GM12878 (cell line): Measurements from ENCODE around the gene GPR21. TPM values are rescaled to one million over a fixed set of nuclear protein-coding genes. Genes with fewer than 3 reads are reported as not detected.
A peak's percentile ranks its signal among the peaks of the same experiment; 100 is the strongest.

Experiments used
- ATAC-seq: fragments of 200-7000 bp; cut with Tn5 transposase; 3 replicates; pipeline ENCODE4 v1.9.1; 2020; ENCODE audit warnings: mild to moderate bottlenecking, moderate library complexity
- BruUV-seq: library from RNA; stranded (reverse); fragments of 400-500 nt; replicated peaks from 2 replicates; lab custom pipeline; 2021; lab: Mats Ljungman, UMichigan
- CTCF ChIA-PET: fragments of 300-600 bp; sonication (Branson Sonifier 250); formaldehyde crosslinking; extraction: SDS; loops from one replicate; lab custom pipeline; 2021; ENCODE audit warnings: inconsistent platforms; lab: Yijun Ruan, JAX
- POLR2A ChIA-PET: fragments of 350-600 bp; formaldehyde crosslinking; extraction: SDS; loops from one replicate; lab custom pipeline; 2021; ENCODE audit warnings: inconsistent platforms; lab: Charles Lee
- RAD21 ChIA-PET: fragments of 300-600 bp; sonication (Branson Sonifier 250); formaldehyde crosslinking; loops from one replicate; lab custom pipeline; 2023; ENCODE audit warnings: antibody characterized with exemption; ENCODE audit not compliant: unreplicated experiment; lab: Charles Lee
- SMC1A ChIA-PET: fragments of 300-600 bp; sonication (Branson Sonifier 250); formaldehyde crosslinking; loops from one replicate; lab custom pipeline; 2023; ENCODE audit not compliant: unreplicated experiment, uncharacterized antibody; lab: Charles Lee
- DNase-seq: peaks from one replicate; pipeline ENCODE4 v3.0.0-alpha.2; 2011; ENCODE audit warnings: low read depth, low spot score
- FAIRE-seq: peaks from 3 replicates; lab custom pipeline; 2011; peaks lifted over from hg19 to GRCh38; lab: Jason Lieb, UNC
- H2AFZ ChIP-seq: 2 replicates; pipeline ENCODE4 v1.6.0; 2011; ENCODE audit warnings: low read depth, low read length, control low read depth; ENCODE audit not compliant: control insufficient read depth
- H3K27ac ChIP-seq: 2 replicates; pipeline ENCODE4 v1.5.1; 2011; ENCODE audit warnings: control low read depth; ENCODE audit not compliant: control insufficient read depth, insufficient read depth
- H3K27me3 ChIP-seq, 2 experiments: replicated peaks in 1 of 2; 2 replicates each; pipeline versions ENCODE4 v1.6.0 to v1.6.1; 2011; ENCODE audit warnings: low read length in 1 of 2; ENCODE audit not compliant: control insufficient read depth in 2 of 2, insufficient read depth in 2 of 2
- H3K36me3 ChIP-seq, 2 experiments: 2 replicates each; pipeline ENCODE4 v1.5.1; 2011; ENCODE audit warnings: low read length in 1 of 2; ENCODE audit not compliant: control insufficient read depth in 2 of 2, insufficient read depth in 2 of 2
- H3K4me1 ChIP-seq: 2 replicates; pipeline ENCODE4 v1.6.1; 2011; ENCODE audit warnings: mild to moderate bottlenecking, low read length, moderate library complexity, mixed read lengths; ENCODE audit not compliant: control insufficient read depth, insufficient read depth
- H3K4me2 ChIP-seq: 2 replicates; pipeline ENCODE4 v1.6.0; 2011; ENCODE audit warnings: control low read depth; ENCODE audit not compliant: control insufficient read depth, insufficient read depth
- H3K4me3 ChIP-seq: fragments of 200-600 bp; sonication (generic); 2 replicates; pipeline ENCODE4 v1.5.1; 2016
- H3K79me2 ChIP-seq: 2 replicates; pipeline ENCODE4 v1.6.0; 2011; ENCODE audit warnings: low read length; ENCODE audit not compliant: control insufficient read depth, insufficient read depth
- H3K9ac ChIP-seq: 2 replicates; pipeline ENCODE4 v1.8.0; 2011; ENCODE audit warnings: low read length, control low read depth, mixed read lengths; ENCODE audit not compliant: control insufficient read depth, insufficient read depth
- H3K9me3 ChIP-seq: replicated peaks from 3 replicates; pipeline ENCODE4 v1.5.1; 2011; ENCODE audit warnings: mild to moderate bottlenecking, low read length; ENCODE audit not compliant: control insufficient read depth, insufficient read depth
- H4K20me1 ChIP-seq: 2 replicates; pipeline ENCODE4 v1.6.0; 2011; ENCODE audit not compliant: control insufficient read depth, insufficient read depth
- MTA3 ChIP-seq: IDR thresholded peaks from 2 replicates; pipeline ENCODE4 v1.6.1; 2012; ENCODE audit warnings: low read length, inconsistent platforms, borderline replicate concordance
- WGBS: methylation state at CpG from one replicate; pipeline ENCODE4 v1.1.6; 2016; ENCODE audit warnings: low lambda C conversion rate; ENCODE audit not compliant: insufficient replicate concordance, insufficient coverage; ENCODE audit errors: missing lambda C conversion rate; 5-methylcytosine and 5-hydroxymethylcytosine counted together
- in situ Hi-C: fragments of 300-500 bp; cut with MboI; formaldehyde crosslinking; loops from 9 replicates; pipeline ENCODE4 v1.14.3; 2018; ENCODE audit warnings: mixed read lengths
- intact Hi-C: fragments of 100-400 bp; cut with micrococcal nuclease; formaldehyde crosslinking; loops from one replicate; pipeline ENCODE4 v1.14.2; 2022; ENCODE audit not compliant: unreplicated experiment
- polyA plus RNA-seq, 11 experiments: library from polyadenylated mRNA; depleted of rRNA in 4 of 11; unstranded in 6 of 11; stranded (reverse) in 5 of 11; fragments of >200 nt; fragmentation: Nextera tagmentation in 4 of 11; fragmentation: Illumina TruSeq in 1 of 11; extraction: Ambion mirVana in 4 of 11; extraction: Trizol in 1 of 11; gene quantifications; 1 replicate in 1 of 11; 2 replicates in 10 of 11; pipeline versions ENCODE4 v1.2.1 to v1.2.3, GENCODE V29; 2011 to 2016; ENCODE audit warnings: inconsistent platforms in 2 of 11, missing spikeins in 2 of 11, low read depth in 1 of 11
- total RNA-seq, 4 experiments: library from RNA; depleted of rRNA in 3 of 4; stranded (reverse); fragments of >200 nt in 3 of 4; fragmentation: Illumina TruSeq in 1 of 4; extraction: Trizol in 1 of 4; gene quantifications; 2 replicates each; pipeline versions ENCODE4 v1.2.1 to v1.2.3, GENCODE V29; 2013 to 2021
- TF ChIP-seq, protein P1 (sequence below), 3 experiments: IDR thresholded peaks in 2 of 3; conservative IDR thresholded peaks in 1 of 3; 2 replicates each; pipeline ENCODE4 v1.5.1; 2011; ENCODE audit warnings: low read depth in 3 of 3, low read length in 3 of 3, mild to moderate bottlenecking in 3 of 3, control low read depth in 2 of 3, moderate library complexity in 2 of 3, inconsistent platforms in 1 of 3, mixed read lengths in 1 of 3; ENCODE audit not compliant: control insufficient read depth in 2 of 3, insufficient read depth in 1 of 3; ENCODE audit errors: extremely low read depth in 1 of 3

GPR21 gene
- total and polyA plus RNA-seq, 10 of the 15 experiments (the other 5 are each of a cell fraction or from before 2014, with no cell fraction given) = 0.09 to 1.9 (median 0.57) TPM; not detected in 4

DNA sequence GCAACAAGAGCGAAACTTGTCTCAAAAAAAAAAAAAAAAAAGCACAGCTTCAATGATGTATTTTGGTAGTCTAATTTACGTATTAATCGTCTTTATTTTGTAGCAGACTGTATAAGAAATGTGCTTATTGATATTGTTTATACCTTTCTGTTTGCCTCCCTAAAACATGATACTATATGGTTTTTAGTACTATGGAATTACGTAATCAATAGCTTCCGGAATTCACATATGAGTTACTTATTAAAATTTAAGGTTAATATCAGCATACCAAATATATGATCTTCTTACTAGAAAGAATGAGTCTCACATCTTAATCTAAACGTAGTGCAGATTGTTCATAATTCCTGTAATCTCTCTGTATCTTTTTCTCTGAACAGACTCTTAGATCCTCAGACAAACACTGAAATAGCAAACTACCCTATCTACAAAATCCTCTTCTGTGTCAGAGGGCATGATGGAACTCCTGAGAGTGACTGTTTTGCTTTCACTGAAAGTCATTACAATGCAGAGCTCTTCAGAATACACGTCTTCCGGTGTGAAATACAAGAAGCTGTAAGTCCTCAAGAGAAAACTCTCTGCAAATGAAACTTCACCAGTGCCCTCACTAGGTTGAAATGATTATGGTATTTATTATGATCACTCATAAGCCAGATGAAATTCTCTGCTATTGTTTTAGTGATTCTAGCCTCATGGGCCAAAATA is 44.4 kb upstream of the GPR21 start:
- CTCF ChIA-PET = interaction anchor here (1.1 to 1.3 kb wide), 4 partner anchors 57 to 235 kb away, joined by 3 to 6 read pairs (median 4); partner anchors contain the start of genes ZBTB26 and ZBTB6
- TF ChIP-seq, protein P1, sequence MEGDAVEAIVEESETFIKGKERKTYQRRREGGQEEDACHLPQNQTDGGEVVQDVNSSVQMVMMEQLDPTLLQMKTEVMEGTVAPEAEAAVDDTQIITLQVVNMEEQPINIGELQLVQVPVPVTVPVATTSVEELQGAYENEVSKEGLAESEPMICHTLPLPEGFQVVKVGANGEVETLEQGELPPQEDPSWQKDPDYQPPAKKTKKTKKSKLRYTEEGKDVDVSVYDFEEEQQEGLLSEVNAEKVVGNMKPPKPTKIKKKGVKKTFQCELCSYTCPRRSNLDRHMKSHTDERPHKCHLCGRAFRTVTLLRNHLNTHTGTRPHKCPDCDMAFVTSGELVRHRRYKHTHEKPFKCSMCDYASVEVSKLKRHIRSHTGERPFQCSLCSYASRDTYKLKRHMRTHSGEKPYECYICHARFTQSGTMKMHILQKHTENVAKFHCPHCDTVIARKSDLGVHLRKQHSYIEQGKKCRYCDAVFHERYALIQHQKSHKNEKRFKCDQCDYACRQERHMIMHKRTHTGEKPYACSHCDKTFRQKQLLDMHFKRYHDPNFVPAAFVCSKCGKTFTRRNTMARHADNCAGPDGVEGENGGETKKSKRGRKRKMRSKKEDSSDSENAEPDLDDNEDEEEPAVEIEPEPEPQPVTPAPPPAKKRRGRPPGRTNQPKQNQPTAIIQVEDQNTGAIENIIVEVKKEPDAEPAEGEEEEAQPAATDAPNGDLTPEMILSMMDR (IDR thresholded peaks at IDR 0.05 in 2 of 3, conservative IDR thresholded peaks at IDR 0.05 in 1 of 3; ENCODE audit: control insufficient read depth in 2 of 3, extremely low read depth in 1 of 3, insufficient read depth in 1 of 3, low read depth in 3 of 3, low read length in 3 of 3) = peak in 1 of 3 experiments; percentile 6; a peak in 1 of 6 replicates
- TF ChIP-seq MTA3 = no peak
- in situ Hi-C loops = no loop called here

More for the DNA sequence above, 44.4 kb upstream of the GPR21 start:
- Histone ChIP-seq H3K9me3 (no peaks in the 10 kb centered on the region), H3K27ac (no peak overlapping the region), H3K27me3 (no peaks in the 10 kb centered on the region), H3K79me2 (no peaks in the 10 kb centered on the region), H2AFZ (no peak overlapping the region), H3K9ac (no peak overlapping the region), H3K36me3 (peaks cover 3 to 17% of the 10 kb centered on the region in 2 experiments), H3K4me2 (no peak overlapping the region), H3K4me3 (no peak overlapping the region), H4K20me1 (no peaks in the 10 kb centered on the region), H3K4me1 (no peaks in the 10 kb centered on the region)
- ChIA-PET RAD21 (interaction anchor here (1.2 to 3.0 kb wide), 2 partner anchors 76 to 86 kb away, joined by 5 to 10 read pairs; partner anchors contain the start of gene ZBTB6), POLR2A (interaction anchor here (0.7 kb wide), 1 partner anchor 263 kb away, joined by 5 read pairs; no protein-coding TSS in a partner anchor), SMC1A (interaction anchor here (1.0 to 1.3 kb wide), 4 partner anchors 15 to 106 kb away, joined by 3 to 5 read pairs (median 4); partner anchors contain the start of gene RABGAP1)
- intact Hi-C loops = no loop called here
- no peak for FAIRE-seq
- BruUV-seq = no TSS peak
- WGBS = 66% methylated on average over 8 of the region's 8 CpGs
- DNase-seq = no peak
- no peak for ATAC-seq
